Hindlimb muscle (tissue), 1 donor: ENCODE data around the gene ENTPD3. TPM values are rescaled to one million over a fixed set of nuclear protein-coding genes. Genes with fewer than 3 reads are reported as not detected.

Experiments
- DNase-seq: peaks from one replicate; pipeline ENCODE4 v3.0.0-alpha.2; 2013
- polyA plus RNA-seq: library from polyadenylated mRNA; unstranded; fragments of 120-200 nt; gene quantifications from one replicate; pipeline ENCODE4 v1.2.1, GENCODE V29; 2013; ENCODE audit not compliant: insufficient read length

The ENTPD3 gene, protein sequence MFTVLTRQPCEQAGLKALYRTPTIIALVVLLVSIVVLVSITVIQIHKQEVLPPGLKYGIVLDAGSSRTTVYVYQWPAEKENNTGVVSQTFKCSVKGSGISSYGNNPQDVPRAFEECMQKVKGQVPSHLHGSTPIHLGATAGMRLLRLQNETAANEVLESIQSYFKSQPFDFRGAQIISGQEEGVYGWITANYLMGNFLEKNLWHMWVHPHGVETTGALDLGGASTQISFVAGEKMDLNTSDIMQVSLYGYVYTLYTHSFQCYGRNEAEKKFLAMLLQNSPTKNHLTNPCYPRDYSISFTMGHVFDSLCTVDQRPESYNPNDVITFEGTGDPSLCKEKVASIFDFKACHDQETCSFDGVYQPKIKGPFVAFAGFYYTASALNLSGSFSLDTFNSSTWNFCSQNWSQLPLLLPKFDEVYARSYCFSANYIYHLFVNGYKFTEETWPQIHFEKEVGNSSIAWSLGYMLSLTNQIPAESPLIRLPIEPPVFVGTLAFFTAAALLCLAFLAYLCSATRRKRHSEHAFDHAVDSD
- polyA plus RNA-seq = 0.71 TPM

GRCh38 chr3:40387001-40387894, at the start of gene ENTPD3:
TSS of gene ENTPD3 (plus strand) at chr3:40387184. CDS start at chr3:40388058, 874 bp downstream.
- DNase-seq = no peak

DNA sequence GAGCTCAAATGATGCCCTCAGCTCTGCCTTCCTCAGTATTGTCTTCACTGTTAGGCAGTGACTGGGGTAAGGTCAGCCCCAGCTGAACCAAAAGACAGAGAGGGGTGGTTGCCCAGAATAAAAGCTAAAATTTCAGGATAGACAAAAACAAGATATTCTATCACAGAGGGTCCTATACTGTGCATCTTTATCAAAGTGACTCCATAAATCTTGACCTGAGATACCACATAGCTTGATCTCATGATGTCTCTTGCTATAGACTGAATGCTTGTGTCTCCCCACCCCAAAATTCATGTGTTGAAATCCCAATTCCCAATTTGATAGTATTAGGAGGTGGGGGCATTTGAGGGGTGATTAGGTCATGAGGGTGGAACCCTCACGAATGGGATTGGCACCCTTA, 47.1 kb upstream of the ENTPD3 start:
- DNase-seq = no peak

DNA sequence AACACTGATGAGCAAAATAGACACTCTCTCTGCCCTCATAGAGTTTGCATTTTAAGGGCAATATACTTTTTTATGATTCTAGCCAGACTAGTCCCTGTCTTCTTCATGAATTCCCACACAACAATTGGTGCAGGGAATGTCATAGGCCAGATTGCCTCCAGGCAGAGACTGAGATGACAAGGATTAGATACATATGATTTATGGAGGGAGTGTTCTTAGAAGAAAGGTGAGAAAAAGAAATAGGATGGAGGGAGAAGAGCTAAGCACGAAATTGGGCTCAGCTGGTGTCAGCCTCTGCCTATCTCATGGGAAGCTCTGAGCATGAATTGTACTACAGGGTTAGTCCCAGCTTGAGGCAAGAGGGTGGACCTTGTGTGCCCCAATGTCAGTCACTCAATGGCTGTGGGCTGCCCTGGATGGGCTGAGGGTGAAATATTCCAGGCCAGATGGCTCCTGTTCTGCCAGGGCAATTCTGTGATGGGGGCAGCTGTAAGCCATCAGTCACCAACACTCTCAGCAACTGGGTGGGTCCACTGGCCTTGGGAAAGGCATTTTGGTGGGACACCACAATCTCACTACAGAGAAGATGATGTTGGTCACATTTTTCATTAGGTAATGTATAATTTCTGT, 46.3 kb upstream of the ENTPD3 start:
- no peak for DNase-seq

DNA sequence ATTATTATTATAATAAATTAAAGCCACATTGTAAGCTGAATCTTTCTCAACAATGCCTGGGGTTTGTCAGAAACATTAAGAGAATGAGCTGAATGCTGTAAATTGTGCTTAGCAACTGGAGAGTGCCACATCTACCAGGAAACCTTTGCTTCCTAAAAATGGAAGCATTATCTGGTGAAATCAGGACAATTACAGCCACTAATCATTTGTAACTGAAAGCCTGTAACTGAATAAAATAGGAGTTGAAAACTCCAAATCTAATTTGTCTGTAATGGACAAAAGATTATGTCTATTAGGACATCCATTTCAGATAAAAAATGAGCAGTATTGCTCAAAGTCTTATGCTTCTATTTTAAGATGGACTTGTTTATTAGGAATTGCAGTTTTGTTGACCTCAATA, 45.3 kb upstream of the ENTPD3 start:
- DNase-seq = no peak

DNA sequence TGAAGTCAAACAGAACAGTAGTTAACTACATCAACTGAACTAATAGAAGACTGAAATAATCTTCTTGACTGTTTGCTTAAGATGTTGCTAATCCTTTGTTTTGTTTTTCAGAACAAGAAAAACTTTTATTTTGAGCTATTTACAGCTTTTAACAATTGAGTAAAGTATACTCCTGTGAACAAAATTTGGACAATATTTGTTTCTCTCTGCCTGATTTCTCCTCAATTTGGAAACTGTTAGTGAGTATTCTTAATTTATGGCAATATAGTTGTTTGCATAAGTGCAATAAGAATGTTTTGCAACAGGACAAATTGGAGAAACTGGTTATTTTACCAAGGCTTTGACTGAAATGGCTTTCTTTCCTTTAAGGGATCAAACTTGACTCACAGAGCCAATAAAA, 36.5 kb upstream of the ENTPD3 start:
- DNase-seq = no peak

DNA sequence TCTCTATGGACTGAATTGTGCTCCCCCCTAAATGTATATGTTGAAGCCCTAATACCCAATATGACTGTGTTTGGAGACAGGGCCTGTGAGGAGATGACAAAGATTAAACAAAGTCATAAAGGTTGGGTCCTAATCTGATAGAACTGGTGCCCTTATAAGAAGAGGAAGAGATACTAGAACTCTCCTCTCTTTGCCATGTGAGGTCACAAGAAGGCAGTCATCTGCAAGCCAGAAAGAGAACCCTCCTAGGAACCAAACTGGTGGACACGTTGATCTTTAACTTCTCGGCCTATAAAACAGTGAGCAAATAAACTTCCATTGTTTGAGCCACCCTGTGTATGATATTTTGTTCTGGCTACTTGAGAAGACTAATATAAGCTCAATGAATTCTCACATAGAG, 31.6 kb upstream of the ENTPD3 start:
- no peak for DNase-seq

- DNase-seq = no peak
Measured at GRCh38 chr3:40358454-40358853, 28.5 kb upstream of the ENTPD3 start.

DNA sequence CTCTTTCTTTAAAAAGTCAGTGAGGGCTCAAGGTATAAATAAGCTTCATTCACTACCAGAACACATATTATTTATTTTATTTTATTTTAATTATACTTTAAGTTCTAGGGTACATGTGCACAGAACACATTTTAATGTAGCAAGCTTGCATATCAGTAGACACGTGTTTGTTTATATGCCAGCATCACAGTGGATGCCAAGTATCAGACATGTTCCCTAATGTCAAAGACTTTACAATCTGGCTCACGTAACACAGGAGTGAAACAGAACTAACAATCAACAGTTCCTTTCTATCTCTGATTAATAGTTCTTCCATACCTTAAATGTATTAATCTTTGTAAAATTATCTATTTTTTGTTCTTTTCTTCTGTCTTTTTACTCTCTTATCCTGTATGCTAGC, 23.3 kb upstream of the ENTPD3 start:
- no peak for DNase-seq

GRCh38 chr3:40366203-40367162, 20.5 kb upstream of the ENTPD3 start:
- DNase-seq = no peak

- DNase-seq = no peak
Measured at GRCh38 chr3:40369716-40370115, 17.3 kb upstream of the ENTPD3 start.

- no peak for DNase-seq
Measured at GRCh38 chr3:40377822-40378221, 9.2 kb upstream of the ENTPD3 start.

DNA sequence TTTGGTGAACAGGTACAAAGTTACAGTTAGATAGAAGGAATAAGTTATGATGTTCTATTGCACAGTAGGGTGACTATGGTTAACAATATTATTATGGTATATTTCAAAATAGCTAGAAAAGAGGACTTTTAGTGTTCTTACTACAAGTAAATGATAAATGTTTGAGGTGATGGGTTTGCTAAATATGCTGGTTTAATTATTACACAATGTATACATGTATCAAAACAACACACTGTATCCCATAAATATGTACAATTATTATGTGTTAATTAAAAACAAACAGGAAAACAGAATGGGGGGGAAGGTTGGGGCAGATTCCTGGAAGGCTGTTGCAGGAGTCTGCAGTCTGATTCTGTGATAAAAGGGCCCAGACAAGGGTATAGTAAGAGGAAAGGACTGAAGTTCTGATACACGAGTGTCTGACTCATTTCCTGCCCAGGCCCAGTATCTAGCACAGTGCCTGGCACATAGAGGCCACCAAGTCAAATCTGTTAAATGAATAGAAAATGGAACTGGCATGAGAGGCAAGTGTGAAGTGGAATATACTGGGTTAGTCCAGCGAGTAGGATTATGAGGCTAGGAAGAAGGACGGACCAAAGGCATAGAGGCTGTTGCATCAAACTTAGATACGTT, 7.2 kb upstream of the ENTPD3 start:
- no peak for DNase-seq

DNA sequence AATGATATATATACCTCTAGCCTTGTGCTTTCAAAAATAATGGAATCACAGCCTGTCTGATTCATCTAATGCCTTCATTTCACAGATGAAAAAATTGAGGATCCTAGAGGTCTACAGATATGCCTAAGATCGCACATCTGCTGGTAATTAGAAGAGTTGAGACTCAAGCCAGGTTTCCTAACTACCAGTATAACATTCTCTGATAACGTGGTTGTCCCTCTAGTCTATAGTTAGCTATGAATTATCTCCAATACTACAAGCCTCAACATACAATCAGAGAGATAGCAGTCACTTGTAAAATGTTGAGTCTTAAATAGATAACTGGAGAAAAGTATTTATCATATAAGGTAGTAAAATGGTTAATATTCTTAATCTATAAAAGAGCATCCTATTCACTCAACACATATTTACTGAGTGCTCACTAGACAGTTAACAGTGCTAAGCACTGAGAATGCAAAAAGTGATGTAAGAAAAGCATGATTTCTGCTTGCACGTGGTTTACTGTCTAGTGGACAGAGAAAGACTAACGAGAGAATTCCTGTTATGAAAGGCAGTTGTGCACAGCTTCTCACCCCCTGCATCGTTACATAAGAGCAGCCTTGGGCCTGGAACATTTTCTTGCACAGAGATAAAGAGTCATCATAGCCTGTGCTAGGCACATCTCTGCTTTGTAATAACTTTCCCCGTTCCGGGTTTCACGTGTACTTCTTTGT, 4.9 kb upstream of the ENTPD3 start:
- DNase-seq = no peak

DNA sequence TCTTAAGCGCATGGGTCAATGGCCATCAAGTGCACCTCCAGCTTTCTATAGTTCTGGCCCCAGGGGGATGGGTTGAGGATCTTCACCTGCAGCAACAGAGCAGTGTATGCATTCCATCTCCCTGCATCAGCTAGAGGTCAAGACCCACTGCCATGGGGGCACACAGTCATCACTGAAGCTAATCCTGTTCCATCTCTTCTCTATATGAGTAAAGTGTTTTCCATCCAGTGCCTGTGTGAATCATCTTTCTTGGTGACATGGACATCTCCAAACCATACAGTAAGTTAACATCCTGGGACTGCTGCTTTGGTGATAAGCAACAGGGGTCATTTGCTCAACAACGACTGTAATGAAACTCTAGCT, 4.4 kb upstream of the ENTPD3 start:
- DNase-seq = no peak

DNA sequence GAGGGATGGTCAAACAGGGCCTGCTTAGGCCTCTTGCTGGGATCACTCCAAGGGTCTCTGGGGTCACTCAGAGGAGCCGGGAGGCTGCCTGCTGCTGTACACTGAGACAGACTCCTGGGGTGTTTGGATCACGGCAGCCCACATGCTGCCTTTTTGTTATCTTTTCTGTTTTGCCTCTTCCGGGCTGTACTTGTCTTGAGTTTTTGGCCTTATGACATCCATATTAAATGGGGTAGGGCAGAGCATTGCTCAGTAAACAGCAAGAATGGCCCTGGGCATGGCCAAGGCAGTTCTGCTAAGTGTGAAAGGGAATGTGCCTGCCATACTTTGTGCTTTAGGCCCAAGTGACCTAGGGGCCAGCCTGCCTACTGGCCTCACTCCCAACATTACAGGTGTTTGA, 771 bp upstream of the ENTPD3 start:
- no peak for DNase-seq

DNA sequence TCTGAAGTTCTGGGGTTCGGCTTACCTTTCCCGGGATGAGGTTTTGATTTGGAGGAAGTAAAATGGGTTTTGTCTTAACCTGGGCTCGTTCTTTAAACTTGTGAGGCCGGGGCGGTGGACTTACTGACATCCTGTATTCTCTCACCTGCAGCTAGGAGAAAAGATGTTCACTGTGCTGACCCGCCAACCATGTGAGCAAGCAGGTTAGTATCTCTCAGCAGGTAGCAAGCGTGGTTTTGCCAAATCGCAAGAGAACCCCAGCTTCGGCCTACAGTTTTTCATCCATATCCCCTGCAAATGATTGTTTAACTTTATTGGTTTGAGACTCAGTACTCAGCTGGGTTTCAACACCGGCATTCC, 891 bp downstream of the ENTPD3 start:
- no peak for DNase-seq

DNA sequence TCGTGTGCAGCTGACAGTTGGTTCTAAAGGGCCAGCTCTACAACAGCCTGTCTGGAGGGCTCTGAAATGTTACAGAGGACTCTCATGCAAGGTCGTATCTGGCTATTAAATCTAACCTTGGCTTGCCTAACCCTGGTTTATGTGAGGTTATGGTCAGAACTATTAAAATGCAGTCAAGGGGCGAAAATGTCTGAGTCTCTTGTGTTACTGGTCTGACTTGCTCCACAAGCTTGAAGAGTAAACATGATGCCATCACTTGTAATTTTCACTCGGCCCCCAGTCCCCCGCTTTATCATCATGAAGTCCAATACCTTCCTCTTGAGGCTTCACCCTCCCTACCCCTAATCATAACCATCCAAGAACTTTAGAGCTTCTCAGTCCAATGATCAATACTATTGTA, 9.4 kb downstream of the ENTPD3 start:
- DNase-seq = no peak

DNA sequence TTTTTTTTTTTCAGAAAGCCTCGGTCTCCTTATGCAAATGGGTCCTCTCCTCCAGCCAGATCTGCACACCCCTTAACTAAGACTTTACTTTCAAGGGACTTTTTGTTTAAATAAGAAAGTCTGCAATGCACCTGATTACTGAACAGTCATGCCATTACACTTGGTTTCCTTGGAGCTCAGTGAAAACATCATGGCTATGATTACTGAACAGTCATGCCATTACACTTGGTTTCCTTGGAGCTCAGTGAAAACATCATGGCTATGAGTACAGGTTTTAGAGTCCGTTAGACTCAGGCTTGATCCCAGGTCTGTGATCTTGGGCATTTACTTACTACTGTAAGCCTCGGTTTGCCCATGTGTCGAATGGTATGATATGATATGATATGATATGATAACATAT, 10.1 kb downstream of the ENTPD3 start:
- no peak for DNase-seq

DNA sequence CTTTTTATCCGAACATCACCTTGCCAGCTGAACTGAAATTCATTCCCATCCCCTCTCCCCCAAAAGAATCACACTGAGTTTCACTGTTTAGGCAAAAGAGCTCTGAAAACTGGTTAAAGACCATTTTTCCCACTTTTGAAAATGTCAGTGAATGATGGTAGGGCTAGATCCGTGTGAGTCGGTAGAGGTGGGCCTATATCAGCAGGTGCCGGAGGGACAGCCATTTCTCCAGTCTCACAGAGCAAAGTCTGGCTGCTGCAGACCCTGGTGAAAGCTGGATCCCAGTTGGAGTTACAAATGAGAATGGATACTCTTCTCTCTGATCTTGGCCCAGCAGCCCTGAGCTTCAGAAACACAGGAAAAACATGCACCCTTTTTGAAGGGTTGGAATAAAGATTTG, 10.9 kb downstream of the ENTPD3 start:
- no peak for DNase-seq

DNA sequence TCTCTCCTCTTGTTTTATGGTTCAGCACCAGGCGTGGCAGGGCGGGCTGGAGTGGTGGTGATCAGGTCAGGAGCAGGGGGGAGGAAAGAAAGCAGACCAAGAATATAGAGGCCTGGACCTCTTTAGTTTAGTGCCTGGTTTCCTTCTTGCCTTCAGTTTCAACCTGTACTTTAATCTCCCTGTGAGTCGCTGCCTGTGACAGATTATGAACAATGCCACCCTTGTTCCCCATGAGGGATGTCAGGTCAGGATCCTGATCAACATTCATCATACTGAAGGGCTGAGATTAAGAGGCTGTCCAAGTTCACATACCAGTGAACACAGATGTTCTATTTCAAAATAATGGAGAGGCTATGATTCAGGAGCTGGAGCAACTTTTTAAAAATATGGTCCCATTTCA, 11.4 kb downstream of the ENTPD3 start:
- DNase-seq = no peak
